H1 (cell line): ENCODE data around the gene SLC41A2. TPM values are rescaled to one million over a fixed set of nuclear protein-coding genes. Genes with fewer than 3 reads are reported as not detected.

Source experiments
- CTCF ChIA-PET: fragments of 300-600 bp; sonication (Branson Sonifier 250); formaldehyde crosslinking; loops from one replicate; lab custom pipeline; 2021; ENCODE audit not compliant: partially characterized antibody; lab: Charles Lee
- POLR2A ChIA-PET: fragments of 300-600 bp; sonication (Branson Sonifier 250); formaldehyde crosslinking; loops from one replicate; lab custom pipeline; 2021; ENCODE audit warnings: inconsistent platforms; ENCODE audit not compliant: partially characterized antibody; lab: Charles Lee
- DNase-seq, 2 experiments: peaks; one replicate each; pipeline versions ENCODE4 v3.0.0 to v3.0.0-alpha.2; 2010 to 2022; ENCODE audit warnings: low spot score in 2 of 2, low read depth in 1 of 2, mixed read lengths in 1 of 2
- FAIRE-seq: peaks from 2 replicates; lab custom pipeline; 2011; peaks lifted over from hg19 to GRCh38; lab: Jason Lieb, UNC
- H2AFZ ChIP-seq: 2 replicates; pipeline ENCODE4 v1.8.1; 2012; ENCODE audit warnings: low read length, inconsistent platforms
- H2AK5ac ChIP-seq: 2 replicates; pipeline ENCODE4 v1.6.1; 2013; ENCODE audit warnings: low read depth, low read length
- H2BK120ac ChIP-seq: replicated peaks from 2 replicates; pipeline ENCODE3; 2013; ENCODE audit warnings: low read depth, low read length, inconsistent platforms
- H2BK12ac ChIP-seq: 2 replicates; pipeline ENCODE4 v1.6.1; 2013; ENCODE audit warnings: low read depth, low read length
- H2BK15ac ChIP-seq: 2 replicates; pipeline ENCODE4 v1.6.1; 2013; ENCODE audit warnings: low read length
- H2BK20ac ChIP-seq: 2 replicates; pipeline ENCODE4 v1.6.1; 2013; ENCODE audit warnings: low read length
- H2BK5ac ChIP-seq: 2 replicates; pipeline ENCODE4 v1.6.1; 2013; ENCODE audit warnings: low read depth, low read length
- H3K14ac ChIP-seq: 2 replicates; pipeline ENCODE4 v1.6.1; 2013; ENCODE audit warnings: inconsistent platforms; ENCODE audit not compliant: insufficient read length
- H3K18ac ChIP-seq: 2 replicates; pipeline ENCODE4 v1.6.1; 2013; ENCODE audit warnings: low read length; ENCODE audit errors: extremely low read depth
- H3K23ac ChIP-seq: 2 replicates; pipeline ENCODE4 v1.6.1; 2013; ENCODE audit warnings: inconsistent platforms; ENCODE audit not compliant: insufficient read length
- H3K23me2 ChIP-seq: 2 replicates; pipeline ENCODE4 v1.6.1; 2013; ENCODE audit warnings: low read depth, low read length
- H3K27ac ChIP-seq: 2 replicates; pipeline ENCODE4 v1.6.1; 2011; ENCODE audit warnings: low read depth, low read length, inconsistent platforms
- H3K27me3 ChIP-seq, 4 experiments: replicated peaks in 1 of 4; 1 replicate in 1 of 4; 2 replicates in 3 of 4; pipeline versions ENCODE4 v1.6.1 to v1.8.1; 2011 to 2013; ENCODE audit warnings: low read length in 3 of 4, mild to moderate bottlenecking in 3 of 4, inconsistent platforms in 2 of 4, mixed read lengths in 2 of 4, moderate library complexity in 1 of 4; ENCODE audit not compliant: control insufficient read depth in 3 of 4, insufficient read depth in 3 of 4; ENCODE audit errors: extremely low read depth in 1 of 4
- H3K36me3 ChIP-seq, 4 experiments: 2 replicates each; pipeline versions ENCODE4 v1.6.1 to v1.8.1; 2011 to 2013; ENCODE audit warnings: mild to moderate bottlenecking in 4 of 4, low read length in 3 of 4, moderate library complexity in 2 of 4, control low read depth in 1 of 4, inconsistent platforms in 1 of 4; ENCODE audit not compliant: insufficient read depth in 4 of 4, control insufficient read depth in 2 of 4
- H3K4ac ChIP-seq: replicated peaks from 2 replicates; pipeline ENCODE3; 2013; ENCODE audit warnings: low read length, low read depth, mixed read lengths, inconsistent platforms; ENCODE audit not compliant: insufficient read length
- H3K4me1 ChIP-seq, 4 experiments: replicated peaks in 1 of 4; 1 replicate in 1 of 4; 2 replicates in 3 of 4; pipeline versions ENCODE4 v1.6.1 to v1.8.1; 2011 to 2013; ENCODE audit warnings: low read length in 3 of 4, inconsistent platforms in 2 of 4, mixed read lengths in 1 of 4; ENCODE audit not compliant: insufficient read depth in 4 of 4, control insufficient read depth in 3 of 4
- H3K4me2 ChIP-seq, 2 experiments: 2 replicates each; pipeline versions ENCODE4 v1.6.1 to v1.8.1; 2011 to 2013; ENCODE audit warnings: low read depth in 2 of 2, low read length in 2 of 2, control low read depth in 1 of 2, inconsistent platforms in 1 of 2, mild to moderate bottlenecking in 1 of 2; ENCODE audit not compliant: insufficient read depth in 1 of 2
- H3K4me3 ChIP-seq, 4 experiments: fragments of 200-600, 300-600 bp in 1 of 4; sonication (generic), shearing (Covaris generic), sonication (Bioruptor Twin) in 1 of 4; 2 replicates each; pipeline versions ENCODE4 v1.5.1 to v1.8.1; 2011 to 2016; ENCODE audit warnings: low read length in 4 of 4, low read depth in 3 of 4, control low read depth in 2 of 4, inconsistent platforms in 2 of 4, mild to moderate bottlenecking in 2 of 4, mixed read lengths in 1 of 4, moderate library complexity in 1 of 4; ENCODE audit not compliant: insufficient read depth in 2 of 4; ENCODE audit errors: extremely low read depth in 1 of 4
- H3K56ac ChIP-seq: replicated peaks from 2 replicates; pipeline ENCODE3; 2013; ENCODE audit warnings: low read depth, mild to moderate bottlenecking, mixed read lengths, low read length, inconsistent platforms; ENCODE audit not compliant: insufficient read length
- H3K79me1 ChIP-seq: 2 replicates; pipeline ENCODE4 v1.6.1; 2013; ENCODE audit warnings: low read depth, low read length, control low read depth
- H3K79me2 ChIP-seq, 2 experiments: 2 replicates each; pipeline versions ENCODE4 v1.6.1 to v1.8.1; 2012 to 2013; ENCODE audit warnings: low read length in 2 of 2, mild to moderate bottlenecking in 2 of 2, inconsistent platforms in 1 of 2; ENCODE audit not compliant: insufficient read depth in 2 of 2, control insufficient read depth in 1 of 2
- H3K9ac ChIP-seq, 4 experiments: replicated peaks in 1 of 4; 1 replicate in 1 of 4; 2 replicates in 3 of 4; pipeline versions ENCODE4 v1.6.1 to v1.8.1; 2011 to 2013; ENCODE audit warnings: low read depth in 3 of 4, low read length in 3 of 4, control low read depth in 2 of 4, mild to moderate bottlenecking in 2 of 4, moderate library complexity in 2 of 4, inconsistent platforms in 1 of 4; ENCODE audit errors: extremely low read depth in 1 of 4
- H3K9me3 ChIP-seq, 2 experiments: 2 replicates each; pipeline versions ENCODE4 v1.6.1 to v1.8.1; 2012 to 2013; ENCODE audit warnings: mild to moderate bottlenecking in 2 of 2, moderate library complexity in 2 of 2, control low read depth in 1 of 2, inconsistent platforms in 1 of 2, low read depth in 1 of 2, low read length in 1 of 2, mixed read lengths in 1 of 2; ENCODE audit not compliant: insufficient read depth in 2 of 2
- H4K20me1 ChIP-seq, 2 experiments: replicated peaks in 1 of 2; 2 replicates each; pipeline versions ENCODE3 to v1.8.1; 2011 to 2013; ENCODE audit warnings: inconsistent platforms in 2 of 2, low read length in 2 of 2, mild to moderate bottlenecking in 1 of 2; ENCODE audit not compliant: insufficient read depth in 2 of 2, control insufficient read depth in 1 of 2
- H4K5ac ChIP-seq: 2 replicates; pipeline ENCODE4 v1.6.1; 2013; ENCODE audit warnings: low read length, low read depth, mixed read lengths, inconsistent platforms; ENCODE audit not compliant: insufficient read length
- H4K8ac ChIP-seq: 2 replicates; pipeline ENCODE4 v1.8.0; 2013; ENCODE audit warnings: mild to moderate bottlenecking, moderate library complexity, low read length, inconsistent platforms; ENCODE audit not compliant: insufficient read depth; ENCODE audit errors: extremely low read depth
- H4K91ac ChIP-seq: replicated peaks from 2 replicates; pipeline ENCODE3; 2013; ENCODE audit warnings: low read length, mixed read lengths, inconsistent platforms; ENCODE audit not compliant: insufficient read length
- ASH2L ChIP-seq: fragments of 200-600, 300-600 bp; sonication (generic); IDR thresholded peaks from one replicate; pipeline ENCODE4 v1.7.1; 2017; ENCODE audit warnings: low read length
- BRCA1 ChIP-seq: IDR thresholded peaks from 2 replicates; pipeline ENCODE4 v1.6.1; 2012; ENCODE audit warnings: low read depth, low read length, improper control_type of control experiment
- CBX5 ChIP-seq: fragments of 300-800, 300-1000 bp; sonication (generic); IDR thresholded peaks from 2 replicates; pipeline ENCODE4 v1.7.1; 2016; ENCODE audit warnings: antibody characterized with exemption, low read length, low read depth
- CBX8 ChIP-seq: fragments of 300-800, 300-1000 bp; sonication (generic); IDR thresholded peaks from 2 replicates; pipeline ENCODE4 v1.7.1; 2016; ENCODE audit warnings: low read depth, low read length, borderline replicate concordance
- CHD2 ChIP-seq: IDR thresholded peaks from 2 replicates; pipeline ENCODE4 v1.6.1; 2012; ENCODE audit warnings: low read length, improper control_type of control experiment
- GTF2F1 ChIP-seq: IDR thresholded peaks from 2 replicates; pipeline ENCODE4 v1.6.1; 2012; ENCODE audit warnings: low read depth, low read length, improper control_type of control experiment, borderline replicate concordance
- HDAC2 ChIP-seq, 2 experiments: fragments of 300-600 bp in 1 of 2; sonication (generic) in 1 of 2; IDR thresholded peaks; 2 replicates each; pipeline ENCODE4 v1.6.1; 2011 to 2012; ENCODE audit warnings: low read depth in 2 of 2, low read length in 2 of 2, mild to moderate bottlenecking in 2 of 2, moderate library complexity in 2 of 2, borderline replicate concordance in 1 of 2, inconsistent platforms in 1 of 2
- SIX5 ChIP-seq: IDR thresholded peaks from 2 replicates; pipeline ENCODE4 v1.6.1; 2011; ENCODE audit warnings: mild to moderate bottlenecking, low read depth, low read length
- SP1 ChIP-seq: IDR thresholded peaks from 2 replicates; pipeline ENCODE4 v1.6.1; 2011; ENCODE audit warnings: low read depth, low read length
- SP2 ChIP-seq: IDR thresholded peaks from 2 replicates; pipeline ENCODE4 v1.6.1; 2012; ENCODE audit warnings: mild to moderate bottlenecking, low read length, inconsistent platforms
- SRF ChIP-seq: IDR thresholded peaks from 2 replicates; pipeline ENCODE4 v1.6.1; 2011; ENCODE audit warnings: mild to moderate bottlenecking, low read depth, low read length, moderate library complexity
- SUZ12 ChIP-seq: fragments of 200-600 bp; sonication (generic); IDR thresholded peaks from 2 replicates; pipeline ENCODE4 v1.6.1; 2012; ENCODE audit warnings: mild to moderate bottlenecking, inconsistent platforms, low read length, moderate library complexity, mixed read lengths
- ZNF274 ChIP-seq: IDR thresholded peaks from 2 replicates; pipeline ENCODE4 v1.7.0; 2012; ENCODE audit warnings: low read length, borderline replicate concordance; ENCODE audit errors: extremely low read depth
- WGBS, 2 experiments: shearing (Covaris generic) in 1 of 2; methylation state at CpG; one replicate each; pipeline versions ENCODE4 v1.1.6 to v1.1.7; 2013 to 2015; ENCODE audit warnings: low lambda C conversion rate in 2 of 2, mixed read lengths in 2 of 2, inconsistent platforms in 1 of 2, low coverage in 1 of 2, missing lambda C conversion rate in 1 of 2; ENCODE audit not compliant: insufficient replicate concordance in 2 of 2, insufficient coverage in 1 of 2, insufficient read length in 1 of 2; ENCODE audit errors: extremely low coverage in 1 of 2, missing lambda C conversion rate in 1 of 2; 5-methylcytosine and 5-hydroxymethylcytosine counted together
- polyA plus RNA-seq, 7 experiments: library from polyadenylated mRNA; depleted of rRNA in 3 of 7; stranded (reverse) in 5 of 7; unstranded in 2 of 7; fragments of >200 nt in 5 of 7; fragments of 200-250 nt in 2 of 7; gene quantifications; 1 replicate in 5 of 7; 2 replicates in 1 of 7; 4 replicates in 1 of 7; pipeline versions ENCODE4 v1.2.1 to v1.2.3, GENCODE V29; 2011 to 2013; ENCODE audit warnings: missing spikeins in 2 of 7, mixed read lengths in 2 of 7
- total RNA-seq: library from RNA; stranded (reverse); fragmentation: NEBNext Ultra II Directional; extraction: Animal tissue kit (Norgen Biotek cat#: 25700); gene quantifications from 2 replicates; pipeline ENCODE4 v1.2.1, GENCODE V29; 2021
- TF ChIP-seq, protein P1 (sequence below): IDR thresholded peaks from 2 replicates; pipeline ENCODE4 v1.6.1; 2011; ENCODE audit warnings: low read length, improper control_type of control experiment

The SLC41A2 gene
- total and polyA plus RNA-seq, 2 of the 8 experiments (the other 6 are each of a cell fraction or from before 2014, with no cell fraction given): 0.79 to 3.0 TPM

DNA sequence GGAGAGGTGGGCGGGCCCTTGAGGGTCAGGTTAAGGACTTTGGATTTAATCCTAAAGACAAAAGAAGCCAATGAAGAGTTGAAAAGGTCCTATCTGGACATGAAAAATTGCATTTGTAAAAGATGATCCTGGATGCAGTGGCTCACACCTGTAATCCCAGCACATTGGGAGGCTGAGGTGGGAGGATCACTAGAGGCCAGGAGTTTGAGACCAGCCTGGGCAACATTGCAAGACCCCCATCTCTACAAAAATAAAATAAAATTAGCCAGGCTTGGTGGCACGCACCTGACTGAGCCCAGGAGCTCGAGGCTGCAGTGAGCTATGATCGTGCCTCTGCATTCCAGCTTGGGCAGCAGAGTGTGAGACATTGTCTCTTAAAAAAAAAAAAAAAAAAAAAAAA is 2.4 kb upstream of the SLC41A2 start:
- Histone ChIP-seq H4K20me1 (no peaks in the 10 kb centered on the region), H3K4me2 (no peak overlapping the region), H2AFZ (no peak overlapping the region), H2BK5ac (no peak overlapping the region), H3K79me2 (no peaks in the 10 kb centered on the region), H3K27ac (no peak overlapping the region), H3K9ac (no peak overlapping the region), H2BK12ac (no peak overlapping the region), H3K4me3 (no peak overlapping the region), H3K36me3 (no peaks in the 10 kb centered on the region), H3K56ac (no peak overlapping the region), H4K5ac (no peak overlapping the region), H2AK5ac (no peak overlapping the region), H3K14ac (no peak overlapping the region), H3K79me1 (no peaks in the 10 kb centered on the region), H3K18ac (no peak overlapping the region), H4K91ac (no peak overlapping the region), H2BK120ac (no peak overlapping the region), H4K8ac (no peak overlapping the region), H3K4me1 (0 out of 7 replicates have a peak, but pooled peaks cover 0 to 2% (median 0%) of the 10 kb centered on the region in 4 experiments), H3K9me3 (no peaks in the 10 kb centered on the region), H3K23me2 (peaks cover 7% of the 10 kb centered on the region; the same call in 1 of the 2 replicates), H2BK20ac (no peak overlapping the region), H3K23ac (no peak overlapping the region), H3K4ac (no peak overlapping the region), H2BK15ac (no peak overlapping the region), H3K27me3 (peaks cover 0 to 16% (median 10%) of the 10 kb centered on the region in 4 experiments; a peak in 6 of 7 replicates)
- POLR2A ChIA-PET: interaction anchor here (0.8 kb wide), 1 partner anchor 25 kb away, joined by 3 read pairs; no protein-coding TSS in a partner anchor
- no peak for DNase-seq
- WGBS, 2 experiments: 82% methylated on average over 4 of the region's 4 CpGs; no CpG with 5 or more reads in 1 of the 2 experiments
- FAIRE-seq: no peak
- CTCF ChIA-PET: interaction anchor here (1.4 to 2.7 kb wide), 2 partner anchors 17 to 579 kb away, joined by 3 to 8 read pairs; no protein-coding TSS in a partner anchor
- TF ChIP-seq CBX5: no peak
- TF ChIP-seq GTF2F1: no peak
- TF ChIP-seq CBX8: no peak
- TF ChIP-seq CHD2: no peak
- no peak for TF ChIP-seq ZNF274
- TF ChIP-seq SUZ12: no peak
- TF ChIP-seq SP1: no peak
- no peak for TF ChIP-seq ASH2L
- no peak for TF ChIP-seq BRCA1
- no peak for TF ChIP-seq HDAC2 (IDR thresholded peaks at IDR 0.05; ENCODE audit: borderline replicate concordance in 1 of 2, low read depth in 2 of 2, low read length in 2 of 2)
- TF ChIP-seq, protein P1, sequence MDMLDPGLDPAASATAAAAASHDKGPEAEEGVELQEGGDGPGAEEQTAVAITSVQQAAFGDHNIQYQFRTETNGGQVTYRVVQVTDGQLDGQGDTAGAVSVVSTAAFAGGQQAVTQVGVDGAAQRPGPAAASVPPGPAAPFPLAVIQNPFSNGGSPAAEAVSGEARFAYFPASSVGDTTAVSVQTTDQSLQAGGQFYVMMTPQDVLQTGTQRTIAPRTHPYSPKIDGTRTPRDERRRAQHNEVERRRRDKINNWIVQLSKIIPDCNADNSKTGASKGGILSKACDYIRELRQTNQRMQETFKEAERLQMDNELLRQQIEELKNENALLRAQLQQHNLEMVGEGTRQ: no peak
- TF ChIP-seq SIX5: no peak
- no peak for TF ChIP-seq SP2
- TF ChIP-seq SRF: no peak
